Sigmoid colon (tissue), 3 donors: Measurements from ENCODE around the gene SLC9A8.

Source experiments
- CTCF ChIP-seq, 4 experiments: fragments of 450-650 bp in 3 of 4; fragments of 200-600 bp in 1 of 4; IDR thresholded peaks; one replicate each; pipeline ENCODE4 v1.5.1; 2016 to 2019; ENCODE audit warnings: antibody characterized with exemption in 4 of 4, mild to moderate bottlenecking in 3 of 4, moderate library complexity in 2 of 4
- POLR2A ChIP-seq, 2 donors: fragments of 450-650 bp; IDR thresholded peaks; one replicate each; pipeline ENCODE4 v1.6.1; 2016; ENCODE audit warnings: antibody characterized with exemption in 2 of 2, mild to moderate bottlenecking in 2 of 2, moderate library complexity in 2 of 2

- no peak for TF ChIP-seq CTCF (IDR thresholded peaks at IDR 0.05)
- TF ChIP-seq POLR2A (IDR thresholded peaks at IDR 0.05) = no peak
Measured at GRCh38 chr20:49765413-49765736, 47.3 kb upstream of the SLC9A8 start.
